Prostate gland (tissue), 2 donors: ENCODE results near the gene MPDU1.

Experiments used
- CTCF ChIP-seq, 4 experiments: fragments of 200-600 bp in 2 of 4; fragments of 450-650 bp in 2 of 4; sonication (generic) in 2 of 4; IDR thresholded peaks; 1 replicate in 3 of 4; 2 replicates in 1 of 4; pipeline ENCODE4 v1.5.1; 2016 to 2019; ENCODE audit warnings: antibody characterized with exemption in 4 of 4, mild to moderate bottlenecking in 2 of 4, moderate library complexity in 2 of 4
- POLR2AphosphoS5 ChIP-seq: sonication (generic); formaldehyde crosslinking; IDR thresholded peaks from one replicate; pipeline ENCODE4 v1.6.1; 2017; ENCODE audit warnings: antibody characterized with exemption

- no peak for TF ChIP-seq CTCF (IDR thresholded peaks at IDR 0.05)
- TF ChIP-seq POLR2AphosphoS5: no peak
These were observed 21.4 kb upstream of the MPDU1 start for GRCh38 chr17:7562208-7562605.
